Vagina (tissue), 2 donors: ENCODE results near the gene SNAI1. TPM values are rescaled to one million over a fixed set of nuclear protein-coding genes. Genes with fewer than 3 reads are reported as not detected.

Experiments used
- DNase-seq, 2 donors: peaks; one replicate each; pipeline ENCODE4 v3.0.0-alpha.2; 2017; ENCODE audit errors: extremely low spot score in 2 of 2
- H3K27ac ChIP-seq: fragments of 200-600 bp; sonication (generic); one replicate; pipeline ENCODE4 v1.5.1; 2019
- H3K27me3 ChIP-seq: fragments of 200-600 bp; sonication (generic); one replicate; pipeline ENCODE4 v1.5.1; 2019
- H3K36me3 ChIP-seq, 2 donors: fragments of 200-600 bp; sonication (generic); one replicate each; pipeline ENCODE4 v1.5.1; 2017 to 2019
- H3K4me1 ChIP-seq: fragments of 200-600 bp; sonication (generic); one replicate; pipeline ENCODE4 v1.5.1; 2019
- H3K4me3 ChIP-seq, 2 donors: fragments of 200-600 bp; sonication (generic); 1 replicate in 1 of 2; 2 replicates in 1 of 2; pipeline ENCODE4 v1.5.1; 2016 to 2019
- H3K9me3 ChIP-seq: fragments of 200-600 bp; sonication (generic); one replicate; pipeline ENCODE4 v1.5.1; 2019
- CTCF ChIP-seq, 3 experiments: fragments of 450-650 bp in 2 of 3; fragments of 200-600 bp in 1 of 3; sonication (generic) in 1 of 3; IDR thresholded peaks; one replicate each; pipeline ENCODE4 v1.5.1; 2017 to 2019; ENCODE audit warnings: antibody characterized with exemption in 3 of 3, mild to moderate bottlenecking in 2 of 3, moderate library complexity in 2 of 3
- POLR2A ChIP-seq, 2 donors: fragments of 450-650 bp; IDR thresholded peaks; one replicate each; pipeline ENCODE4 v1.6.1; 2017; ENCODE audit warnings: antibody characterized with exemption in 2 of 2, mild to moderate bottlenecking in 2 of 2, moderate library complexity in 2 of 2
- POLR2AphosphoS5 ChIP-seq, 2 donors: sonication (generic); formaldehyde crosslinking; IDR thresholded peaks; one replicate each; pipeline ENCODE4 v1.9.0; 2017; ENCODE audit warnings: antibody characterized with exemption in 2 of 2, mild to moderate bottlenecking in 2 of 2, low read depth in 1 of 2; ENCODE audit not compliant: insufficient read depth in 1 of 2
- intact Hi-C: fragments of 100-400 bp; cut with DNase I; formaldehyde crosslinking; loops from one replicate; pipeline ENCODE4 v1.15.1; 2023
- total RNA-seq: library from RNA; depleted of rRNA; stranded (reverse); fragments of >200 nt; gene quantifications from one replicate; pipeline ENCODE4 v1.2.3, GENCODE V29; 2016

Gene SNAI1
- total RNA-seq, 1 donor from 2014 or later, result 19.9 TPM

- intact Hi-C loops, result no loop called here
- TF ChIP-seq POLR2AphosphoS5 (IDR thresholded peaks at IDR 0.05; ENCODE audit: insufficient read depth in 1 of 2, low read depth in 1 of 2), result no peak
- no peak for TF ChIP-seq POLR2A (IDR thresholded peaks at IDR 0.05)
- no peak overlapping the region for H3K4me3 ChIP-seq
- H3K27ac ChIP-seq, result peak overlapping the region; percentile 13
- H3K36me3 ChIP-seq, result no peaks in the 10 kb centered on the region
- no peak for DNase-seq
- no peaks in the 10 kb centered on the region for H3K9me3 ChIP-seq
- H3K4me1 ChIP-seq, result peaks cover 26% of the 10 kb centered on the region
- no peaks in the 10 kb centered on the region for H3K27me3 ChIP-seq
Observed at GRCh38 chr20:50015993-50016770, 33.4 kb downstream of the SNAI1 start.

- H3K27ac ChIP-seq, result no peak overlapping the region
- no peaks in the 10 kb centered on the region for H3K9me3 ChIP-seq
- H3K27me3 ChIP-seq, result no peaks in the 10 kb centered on the region
- TF ChIP-seq POLR2A (IDR thresholded peaks at IDR 0.05) (no peak), CTCF (IDR thresholded peaks at IDR 0.05) (no peak), POLR2AphosphoS5 (IDR thresholded peaks at IDR 0.05; ENCODE audit: insufficient read depth in 1 of 2, low read depth in 1 of 2) (no peak)
- DNase-seq, result no peak
- H3K36me3 ChIP-seq, result no peaks in the 10 kb centered on the region
- no peak overlapping the region for H3K4me3 ChIP-seq
- H3K4me1 ChIP-seq, result peaks cover 26% of the 10 kb centered on the region
- intact Hi-C loops, result no loop called here
Observed at GRCh38 chr20:50017160-50017559, 34.4 kb downstream of the SNAI1 start.

GRCh38 chr20:50017576-50018248 is 34.9 kb downstream of the SNAI1 start:
- TF ChIP-seq POLR2AphosphoS5 (IDR thresholded peaks at IDR 0.05; ENCODE audit: insufficient read depth in 1 of 2, low read depth in 1 of 2) (no peak), POLR2A (IDR thresholded peaks at IDR 0.05) (no peak), CTCF (IDR thresholded peaks at IDR 0.05) (no peak)
- Histone ChIP-seq H3K4me3 (no peak overlapping the region), H3K4me1 (peaks cover 26% of the 10 kb centered on the region), H3K9me3 (no peaks in the 10 kb centered on the region), H3K27ac (no peak overlapping the region), H3K36me3 (no peaks in the 10 kb centered on the region), H3K27me3 (no peaks in the 10 kb centered on the region)
- intact Hi-C loops, result no loop called here
- DNase-seq, result no peak

GRCh38 chr20:50019466-50020256 is 36.9 kb downstream of the SNAI1 start:
- DNase-seq, result no peak

More at GRCh38 chr20:50019466-50020256, 36.9 kb downstream of the SNAI1 start:
- intact Hi-C loops, result no loop called here
- no peaks in the 10 kb centered on the region for H3K27me3 ChIP-seq
- no peaks in the 10 kb centered on the region for H3K9me3 ChIP-seq
- H3K36me3 ChIP-seq, result no peaks in the 10 kb centered on the region
- H3K4me3 ChIP-seq, result no peak overlapping the region
- peaks cover 26% of the 10 kb centered on the region for H3K4me1 ChIP-seq
- no peak for TF ChIP-seq CTCF (IDR thresholded peaks at IDR 0.05)
- TF ChIP-seq POLR2AphosphoS5 (IDR thresholded peaks at IDR 0.05; ENCODE audit: insufficient read depth in 1 of 2, low read depth in 1 of 2), result no peak
- TF ChIP-seq POLR2A (IDR thresholded peaks at IDR 0.05), result no peak
- H3K27ac ChIP-seq, result no peak overlapping the region
